Muscle layer of colon (tissue), 2 donors: Measurements from ENCODE around the gene MFSD2B.

Experiments used
- H3K27ac ChIP-seq: one replicate; pipeline ENCODE4 v1.7.0; 2013; ENCODE audit warnings: low read depth, mild to moderate bottlenecking, low read length, moderate library complexity
- H3K27me3 ChIP-seq, 2 donors: one replicate each; pipeline ENCODE4 v1.7.0; 2013; ENCODE audit warnings: low read length in 2 of 2, mild to moderate bottlenecking in 2 of 2; ENCODE audit not compliant: insufficient read depth in 2 of 2, control insufficient read depth in 1 of 2
- H3K36me3 ChIP-seq: one replicate; pipeline ENCODE4 v1.7.0; 2013; ENCODE audit warnings: mild to moderate bottlenecking, low read length; ENCODE audit not compliant: insufficient read depth
- H3K4me1 ChIP-seq: one replicate; pipeline ENCODE4 v1.7.0; 2013; ENCODE audit warnings: mild to moderate bottlenecking, low read length; ENCODE audit not compliant: insufficient read depth
- H3K4me3 ChIP-seq, 2 donors: one replicate each; pipeline ENCODE4 v1.7.0; 2013; ENCODE audit warnings: low read length in 2 of 2, low read depth in 1 of 2, mild to moderate bottlenecking in 1 of 2, moderate library complexity in 1 of 2
- H3K9ac ChIP-seq: one replicate; pipeline ENCODE4 v1.7.0; 2013; ENCODE audit warnings: low read length
- H3K9me3 ChIP-seq: one replicate; pipeline ENCODE4 v1.7.0; 2013; ENCODE audit warnings: mild to moderate bottlenecking, low read length
- donor health status: abdominal sarcoma.
- donor health status: Adenocarcinoma of cecum.

MFSD2B gene

DNA sequence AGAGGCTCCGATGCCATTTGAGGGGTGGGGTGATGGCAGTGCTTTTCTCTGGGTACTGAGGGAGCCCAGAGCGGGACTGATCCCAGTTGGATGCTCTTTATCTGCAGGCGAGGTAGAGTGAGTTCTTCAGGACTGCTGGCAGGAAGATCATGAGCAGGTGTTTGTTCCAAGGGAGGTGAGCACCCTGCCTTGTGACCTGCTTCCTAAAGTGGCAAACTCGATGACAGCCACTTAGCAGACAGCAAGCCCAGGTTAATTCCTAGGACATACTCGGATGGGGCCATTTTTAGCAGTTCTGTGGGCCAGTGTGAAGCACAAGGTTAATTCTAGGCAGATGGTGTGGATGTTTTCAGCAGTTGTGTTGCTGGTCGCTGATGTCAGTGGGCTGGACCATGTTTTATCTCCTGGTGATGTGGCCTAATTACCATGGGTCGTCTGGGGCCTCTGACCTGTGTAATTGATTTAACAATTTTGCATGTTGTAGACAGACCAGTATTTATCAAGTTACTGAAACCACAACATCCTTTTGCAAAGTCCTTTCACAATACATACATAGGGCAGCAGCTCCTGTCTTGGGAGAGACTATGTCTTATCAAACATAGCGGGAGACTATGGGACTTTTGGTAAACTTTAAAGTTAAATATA is 44.6 kb downstream of the MFSD2B start:
- H3K9me3 ChIP-seq, result no peaks in the 10 kb centered on the region
- no peaks in the 10 kb centered on the region for H3K4me1 ChIP-seq
- H3K4me3 ChIP-seq, result no peak overlapping the region
- no peaks in the 10 kb centered on the region for H3K36me3 ChIP-seq
- H3K9ac ChIP-seq, result no peak overlapping the region
- H3K27me3 ChIP-seq, result peaks cover 0 to 2% of the 10 kb centered on the region in 2 donors
- no peak overlapping the region for H3K27ac ChIP-seq

DNA sequence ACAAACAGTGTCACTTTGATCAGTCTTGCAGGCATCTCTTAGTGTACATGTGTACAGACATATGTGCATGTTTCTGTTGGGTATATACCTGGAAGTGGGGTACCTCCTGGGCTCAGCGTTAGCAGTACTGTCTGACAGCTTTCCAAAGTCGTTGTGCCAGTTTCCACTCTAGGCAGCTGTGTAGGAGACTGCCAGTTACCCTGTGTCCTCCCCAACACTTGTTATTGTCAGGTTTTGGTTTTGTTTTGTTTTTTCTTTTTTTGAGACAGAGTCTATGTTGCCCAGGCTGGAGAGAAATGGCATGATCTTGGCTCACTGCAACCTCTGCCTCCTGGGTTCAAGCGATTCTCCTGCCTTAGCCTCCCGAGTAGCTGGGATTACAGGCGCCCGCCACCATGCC is 45.9 kb downstream of the MFSD2B start:
- Histone ChIP-seq H3K9me3 (no peaks in the 10 kb centered on the region), H3K27me3 (no peaks in the 10 kb centered on the region), H3K27ac (no peak overlapping the region), H3K4me3 (no peak overlapping the region), H3K36me3 (no peaks in the 10 kb centered on the region), H3K4me1 (no peaks in the 10 kb centered on the region), H3K9ac (no peak overlapping the region)

DNA sequence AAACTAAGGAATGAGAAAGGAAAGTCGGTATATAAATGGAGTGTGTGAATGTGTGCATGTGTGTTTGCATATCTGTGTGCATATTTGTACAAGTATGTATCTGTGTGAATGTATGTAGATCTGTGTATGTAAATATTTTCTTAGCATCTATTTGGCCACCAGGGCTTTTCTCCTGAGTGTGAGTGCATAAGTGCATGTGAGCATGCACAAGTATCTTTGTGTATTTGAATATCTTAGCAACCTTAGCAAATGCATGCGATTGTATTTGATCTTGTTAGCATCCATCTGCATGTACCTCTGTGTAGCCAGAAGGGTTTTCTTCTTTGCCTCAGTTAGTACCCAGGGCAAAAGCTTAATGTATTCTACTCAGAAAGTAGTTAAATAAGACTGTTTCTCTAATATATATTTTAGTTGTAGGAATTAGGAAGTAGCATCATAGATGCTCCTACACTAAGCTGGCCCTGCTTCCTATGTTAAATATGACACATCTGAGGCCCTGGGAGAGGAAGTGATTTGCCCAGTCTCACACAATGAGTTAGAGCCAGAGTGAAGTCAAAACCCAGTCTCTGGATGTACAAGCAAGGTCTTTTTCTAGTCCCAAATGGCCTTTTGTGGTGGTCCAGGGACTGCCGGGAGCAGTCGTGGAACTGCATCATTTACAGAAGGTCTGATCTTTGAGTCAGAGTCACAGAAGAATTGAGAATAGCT is 48.8 kb downstream of the MFSD2B start:
- Histone ChIP-seq H3K9me3 (no peaks in the 10 kb centered on the region), H3K9ac (no peak overlapping the region), H3K36me3 (no peaks in the 10 kb centered on the region), H3K4me3 (no peak overlapping the region), H3K27me3 (no peaks in the 10 kb centered on the region), H3K27ac (no peak overlapping the region), H3K4me1 (no peaks in the 10 kb centered on the region)

DNA sequence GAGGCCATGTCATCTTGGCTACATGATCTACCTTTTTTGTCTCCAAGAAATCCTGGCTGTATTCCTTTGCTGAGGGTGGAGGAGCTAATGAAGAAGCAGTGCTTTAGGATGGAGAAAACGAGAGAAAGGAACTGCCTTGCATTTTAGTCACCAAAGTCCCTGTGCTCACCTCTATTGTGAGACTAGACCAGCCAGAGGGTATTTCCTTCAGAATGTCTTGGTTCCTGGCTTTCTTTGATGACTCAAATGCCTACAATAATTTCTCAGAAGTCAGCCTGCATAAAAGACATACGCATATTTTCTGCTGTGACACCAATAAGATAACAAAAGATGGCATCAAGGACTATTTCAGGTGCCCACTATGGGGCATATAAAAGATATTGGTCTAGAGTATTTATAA is 55.5 kb downstream of the MFSD2B start:
- no peak overlapping the region for H3K4me3 ChIP-seq
- H3K9ac ChIP-seq, result no peak overlapping the region
- no peaks in the 10 kb centered on the region for H3K4me1 ChIP-seq
- peaks cover 23% of the 10 kb centered on the region for H3K36me3 ChIP-seq
- H3K9me3 ChIP-seq, result no peaks in the 10 kb centered on the region
- H3K27ac ChIP-seq, result no peak overlapping the region
- H3K27me3 ChIP-seq, result no peaks in the 10 kb centered on the region

- Histone ChIP-seq H3K27ac (no peak overlapping the region), H3K27me3 (no peaks in the 10 kb centered on the region), H3K4me3 (no peak overlapping the region), H3K4me1 (peaks cover 8% of the 10 kb centered on the region), H3K9ac (no peak overlapping the region), H3K9me3 (no peaks in the 10 kb centered on the region), H3K36me3 (peaks cover 24% of the 10 kb centered on the region)
Observed at GRCh38 chr2:24072259-24072658, 62.4 kb downstream of the MFSD2B start.

DNA sequence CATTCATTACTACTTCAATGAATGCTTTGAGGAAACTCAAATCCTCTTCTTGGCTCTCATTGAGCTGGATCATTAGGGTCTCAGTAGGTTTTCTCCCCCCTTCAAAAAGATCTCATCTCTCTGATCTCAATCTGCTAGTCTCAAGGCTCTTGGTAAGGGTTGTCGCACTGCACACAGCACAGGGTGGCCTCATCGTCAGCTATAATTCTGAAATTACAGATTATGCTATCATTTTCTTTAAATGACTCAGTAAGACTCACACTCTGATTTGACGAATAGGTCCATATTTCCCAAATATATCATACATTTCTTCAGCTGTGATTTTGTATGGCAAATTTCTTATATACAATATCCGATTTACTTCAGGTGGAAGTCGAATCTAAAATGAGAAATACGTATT is 63.9 kb downstream of the MFSD2B start:
- peaks cover 21% of the 10 kb centered on the region for H3K36me3 ChIP-seq
- no peak overlapping the region for H3K4me3 ChIP-seq
- H3K9me3 ChIP-seq, result no peaks in the 10 kb centered on the region
- H3K27ac ChIP-seq, result no peak overlapping the region
- H3K9ac ChIP-seq, result no peak overlapping the region
- no peaks in the 10 kb centered on the region for H3K27me3 ChIP-seq
- peaks cover 14% of the 10 kb centered on the region for H3K4me1 ChIP-seq

DNA sequence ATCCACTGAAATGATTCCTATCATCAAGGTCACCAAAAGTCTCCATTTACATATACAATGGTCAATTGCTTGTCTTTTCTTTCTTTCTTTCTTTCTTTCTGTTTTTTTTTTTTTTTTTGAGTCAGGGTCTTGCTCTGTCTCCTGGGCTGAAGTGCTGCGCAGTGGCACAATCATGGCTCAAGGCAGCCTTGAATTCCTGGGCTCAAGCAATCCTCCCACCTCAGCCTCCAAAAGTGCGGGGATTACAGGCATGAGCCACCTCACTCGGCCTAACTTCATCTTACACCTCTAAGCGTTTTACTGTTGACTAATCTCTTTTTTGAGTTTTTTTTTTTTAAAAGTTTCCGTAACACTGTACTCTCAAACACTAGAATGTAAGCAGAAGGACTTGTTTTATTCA is 65.4 kb downstream of the MFSD2B start:
- Histone ChIP-seq H3K9ac (peak overlapping the region; percentile 74), H3K4me1 (peaks cover 14% of the 10 kb centered on the region), H3K27ac (peak overlapping the region; percentile 80), H3K4me3 (peak overlapping the region; percentile 72 to 78), H3K36me3 (peaks cover 23% of the 10 kb centered on the region), H3K9me3 (no peaks in the 10 kb centered on the region), H3K27me3 (no peaks in the 10 kb centered on the region)
